NCI-H2171 treated with DMSO at 0.1 percent for 48 hours (cell line): ENCODE data around the gene UMOD.
"Not testable (repeated sequence)": the region's sequence is repeated elsewhere in the genome, so short reads cannot be mapped to it uniquely, and the experiment has no call there.

Experiments used
- DNase-seq: peaks from one replicate; lab custom pipeline; 2025; lab: John Stamatoyannopoulos, UW

The UMOD gene

DNA sequence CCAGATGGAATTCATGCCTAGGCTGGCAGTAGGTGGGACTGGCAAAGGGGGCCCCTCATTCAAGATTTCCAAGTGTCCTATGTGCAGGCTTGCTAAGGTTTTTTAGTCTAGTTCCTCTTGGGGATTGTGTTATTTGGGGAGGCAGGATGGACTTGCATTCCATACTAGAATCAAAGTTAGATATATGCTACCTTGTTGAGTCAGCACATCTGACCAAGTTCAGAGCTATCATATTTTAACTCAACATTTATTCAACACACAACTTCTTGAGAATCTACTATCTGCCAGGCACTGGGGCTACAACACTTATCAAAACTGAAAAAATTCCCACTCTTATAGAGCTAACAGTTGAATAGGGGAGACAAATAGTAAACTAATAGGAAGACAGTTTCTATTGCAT, 31.9 kb downstream of the UMOD start:
- DNase-seq: no peak

DNA sequence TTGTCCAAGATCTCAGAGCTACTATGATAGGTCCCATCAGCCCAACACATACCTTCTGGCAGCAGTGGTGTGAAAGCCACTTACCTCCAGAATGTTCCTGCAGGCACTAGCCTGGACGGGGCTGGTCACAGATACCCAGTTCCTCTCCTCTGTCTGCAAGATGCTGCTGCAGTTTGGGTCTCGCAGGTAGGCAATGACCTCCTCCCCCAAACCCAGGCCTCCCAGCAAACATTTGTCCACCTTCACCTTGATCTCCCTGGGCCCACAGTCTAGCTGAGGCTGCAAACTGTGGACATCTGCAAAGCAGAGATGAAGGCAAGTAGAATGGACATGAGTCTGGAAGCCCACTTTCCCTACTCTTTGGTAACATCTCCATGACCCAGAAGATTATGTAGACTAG, 32.3 kb downstream of the UMOD start:
- no peak for DNase-seq

DNA sequence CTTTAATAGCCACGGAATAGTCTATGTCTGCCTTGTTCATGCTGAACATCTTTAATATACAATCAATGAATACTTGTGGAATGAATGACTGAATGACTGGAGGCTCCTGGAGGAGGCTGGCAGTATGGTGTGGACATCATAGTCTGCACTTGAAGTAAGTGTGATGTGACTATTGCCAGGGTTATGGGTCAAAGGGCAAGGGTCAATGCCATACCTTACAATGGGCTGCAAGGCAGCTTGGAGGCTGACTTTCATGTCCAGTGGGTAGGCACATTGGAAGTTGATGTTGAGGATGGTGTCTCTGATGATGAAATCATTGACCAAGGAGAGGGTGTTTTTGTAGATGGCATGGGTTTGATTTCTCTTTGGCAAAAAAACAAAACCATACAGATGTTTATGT, 33.1 kb downstream of the UMOD start:
- no peak for DNase-seq

DNA sequence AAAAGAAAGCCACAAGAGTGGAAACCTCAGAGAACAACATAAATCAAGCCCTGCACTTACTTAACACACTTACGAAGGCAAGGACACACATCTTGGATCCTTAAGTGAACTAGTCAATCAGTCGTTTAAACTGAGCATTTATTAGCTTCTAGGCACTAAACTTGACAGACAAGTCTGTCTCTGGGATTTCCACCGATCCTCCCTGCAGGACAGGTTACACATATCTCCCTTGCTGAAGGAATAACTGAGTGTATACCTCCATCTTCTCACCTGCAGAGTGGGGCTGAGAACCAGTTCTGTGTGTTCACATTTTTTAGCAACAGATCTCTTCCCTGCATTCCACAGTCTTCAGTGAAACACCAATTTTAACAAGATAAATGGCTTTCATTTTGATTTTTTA, 34.1 kb downstream of the UMOD start:
- DNase-seq: no peak

DNA sequence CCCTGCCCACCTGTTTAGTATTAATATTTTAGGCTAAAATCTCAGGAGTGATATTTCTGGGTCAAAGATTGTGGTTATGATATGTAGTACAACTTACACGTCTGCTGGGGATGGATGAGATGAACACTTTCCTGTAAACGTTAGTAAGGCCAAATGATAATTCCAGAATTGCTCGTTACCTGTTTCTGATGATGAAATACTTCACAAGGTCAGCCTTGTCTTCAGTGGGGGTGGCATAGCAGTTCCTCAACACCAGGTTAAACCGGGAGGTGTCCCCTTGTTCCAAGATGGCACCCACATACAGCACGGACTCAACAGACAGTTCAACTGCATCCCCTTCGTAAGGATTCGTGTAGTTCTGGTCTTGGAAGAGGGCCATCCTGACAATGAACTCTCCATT, 34.5 kb downstream of the UMOD start:
- DNase-seq: no peak

DNA sequence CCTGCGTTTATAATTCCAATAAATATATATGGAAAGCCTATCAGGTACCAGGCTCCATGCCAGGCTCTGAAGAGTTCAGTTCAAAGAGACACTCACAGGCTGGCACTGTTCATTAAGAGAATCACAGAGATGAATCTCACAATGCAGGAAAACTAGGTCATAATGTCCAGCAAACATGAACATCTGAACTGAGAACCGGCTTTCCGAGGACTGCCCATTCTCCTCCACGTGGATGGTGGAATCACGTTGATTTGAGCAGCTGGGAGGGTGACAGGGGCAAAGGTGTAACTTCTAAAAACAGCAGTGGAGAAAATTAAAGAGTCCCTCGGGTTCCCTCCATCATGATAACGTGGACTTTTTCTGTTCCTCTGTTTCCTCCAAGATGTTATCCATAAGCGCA, 35.4 kb downstream of the UMOD start:
- DNase-seq: no peak

DNA sequence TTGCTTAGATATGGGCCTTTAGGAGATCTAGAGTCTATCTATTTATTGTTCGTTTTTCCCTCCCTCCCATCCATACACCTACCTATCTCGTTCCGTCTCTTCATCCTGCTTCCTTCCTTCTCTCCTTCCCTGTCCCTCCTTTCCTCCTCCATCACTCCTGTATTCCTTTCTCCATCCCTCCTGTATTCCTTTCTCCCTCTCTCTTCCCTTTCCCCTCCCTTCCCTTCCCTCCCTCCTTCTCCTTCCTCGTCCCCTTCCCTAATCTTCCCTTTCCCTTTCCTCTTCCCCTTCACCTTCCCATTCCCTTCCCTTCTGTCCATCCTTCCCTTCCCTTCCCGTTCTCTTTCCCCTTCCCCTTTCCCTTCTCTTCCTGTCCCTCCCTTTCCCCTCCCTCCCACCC, 35.8 kb downstream of the UMOD start:
- no peak for DNase-seq

DNA sequence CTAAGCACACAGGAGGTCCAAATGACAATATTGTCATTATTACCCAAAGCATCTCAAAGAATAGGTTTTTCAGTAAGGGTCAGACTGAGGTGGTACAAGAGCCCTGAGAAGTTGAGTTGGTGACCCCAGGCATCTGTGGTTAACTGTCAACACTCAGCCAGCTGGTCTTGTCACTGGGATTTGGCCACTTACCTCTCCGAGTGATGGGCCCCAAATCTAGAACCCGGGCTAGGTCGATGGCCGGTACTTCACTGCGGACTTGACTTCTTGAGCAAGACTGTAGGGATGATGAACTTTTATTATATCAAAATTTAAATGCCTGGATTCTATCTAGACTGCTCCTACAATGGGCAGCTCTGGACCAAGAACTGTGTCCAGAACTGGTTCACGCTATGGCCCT, 36.8 kb downstream of the UMOD start:
- DNase-seq: no peak

DNA sequence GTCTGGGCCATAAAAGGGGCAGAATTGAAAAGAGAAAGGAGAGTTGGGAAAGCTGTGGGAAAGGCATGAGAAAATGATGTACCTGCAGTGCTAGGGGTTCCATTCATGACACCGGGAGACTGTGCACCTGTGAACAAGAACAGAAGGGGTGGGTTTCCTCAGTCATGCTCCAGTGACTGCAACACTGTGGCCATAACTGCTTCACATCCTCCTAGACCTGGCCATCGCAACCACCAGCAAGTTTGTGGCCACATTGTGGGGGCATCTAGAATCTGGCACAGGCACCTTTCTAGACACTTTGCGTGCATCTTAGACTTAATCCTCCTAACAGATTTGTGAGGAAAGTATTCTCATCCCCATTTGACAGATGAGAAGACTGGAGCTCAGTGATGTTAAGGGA, 37.9 kb downstream of the UMOD start:
- DNase-seq: no peak

DNA sequence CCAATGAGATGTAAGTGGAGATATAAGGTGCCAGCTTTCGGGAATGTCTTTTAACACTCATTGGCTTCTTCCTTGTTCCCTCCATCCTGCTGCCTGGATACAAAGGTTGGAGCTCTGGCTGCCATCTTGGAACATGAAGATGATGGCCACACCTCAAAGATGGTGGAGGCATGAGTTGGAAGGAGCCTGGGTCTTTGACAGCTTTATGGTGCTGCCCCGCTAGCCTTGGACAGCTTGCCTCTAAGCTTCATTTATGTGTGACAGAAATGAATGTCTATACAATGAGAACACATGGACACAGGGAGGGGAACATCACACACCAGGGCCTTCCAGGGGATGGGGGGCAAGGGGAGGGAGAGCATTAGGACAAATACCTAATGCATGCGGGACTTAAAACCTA, 38.8 kb downstream of the UMOD start:
- DNase-seq: no peak

DNA sequence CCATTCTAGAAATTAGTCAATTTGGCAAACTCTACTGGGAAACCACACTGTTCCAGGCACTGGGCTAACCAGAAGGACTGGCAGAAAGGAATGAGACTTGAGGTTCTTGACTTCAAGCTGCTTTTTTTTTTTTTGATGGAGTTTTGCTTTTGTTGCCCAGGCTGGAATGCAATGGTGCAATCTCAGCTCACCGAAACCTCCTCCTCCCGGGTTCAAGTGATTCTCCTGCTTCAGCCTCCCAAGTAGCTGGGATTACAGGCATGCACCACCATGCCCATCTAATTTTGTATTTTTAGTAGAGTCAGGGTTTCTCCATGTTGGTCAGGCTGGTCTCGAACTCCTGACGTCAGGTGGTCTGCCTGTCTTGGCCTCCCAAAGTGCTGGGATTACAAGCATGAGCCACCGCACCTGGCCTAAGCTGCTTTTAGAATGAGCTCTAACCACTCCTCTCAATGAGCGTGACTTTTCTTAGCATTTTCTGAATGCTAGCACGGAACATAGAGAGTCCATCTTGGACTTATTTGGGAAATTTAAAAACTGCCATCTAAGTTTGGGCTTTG, 39.9 kb downstream of the UMOD start:
- not testable (repeated sequence) for DNase-seq

DNA sequence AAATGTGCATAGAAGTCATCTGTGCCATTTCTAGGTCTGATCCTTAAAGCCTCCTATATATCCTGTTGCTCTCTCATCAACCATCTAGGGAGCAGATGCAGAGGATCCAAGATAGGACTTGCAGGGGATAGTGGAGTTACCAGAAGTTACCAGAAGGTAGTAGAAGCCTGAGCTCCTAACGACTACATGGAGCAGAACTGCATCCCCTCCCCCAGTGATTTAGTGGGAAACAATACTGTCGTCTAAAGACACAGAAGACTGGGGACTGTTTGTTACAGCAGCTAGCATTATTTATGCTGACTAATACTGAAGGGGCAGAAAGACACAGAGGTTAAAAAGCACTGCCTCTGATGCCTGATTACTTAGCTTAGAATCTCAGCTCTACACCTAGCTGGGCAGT, 41.0 kb downstream of the UMOD start:
- DNase-seq: no peak

DNA sequence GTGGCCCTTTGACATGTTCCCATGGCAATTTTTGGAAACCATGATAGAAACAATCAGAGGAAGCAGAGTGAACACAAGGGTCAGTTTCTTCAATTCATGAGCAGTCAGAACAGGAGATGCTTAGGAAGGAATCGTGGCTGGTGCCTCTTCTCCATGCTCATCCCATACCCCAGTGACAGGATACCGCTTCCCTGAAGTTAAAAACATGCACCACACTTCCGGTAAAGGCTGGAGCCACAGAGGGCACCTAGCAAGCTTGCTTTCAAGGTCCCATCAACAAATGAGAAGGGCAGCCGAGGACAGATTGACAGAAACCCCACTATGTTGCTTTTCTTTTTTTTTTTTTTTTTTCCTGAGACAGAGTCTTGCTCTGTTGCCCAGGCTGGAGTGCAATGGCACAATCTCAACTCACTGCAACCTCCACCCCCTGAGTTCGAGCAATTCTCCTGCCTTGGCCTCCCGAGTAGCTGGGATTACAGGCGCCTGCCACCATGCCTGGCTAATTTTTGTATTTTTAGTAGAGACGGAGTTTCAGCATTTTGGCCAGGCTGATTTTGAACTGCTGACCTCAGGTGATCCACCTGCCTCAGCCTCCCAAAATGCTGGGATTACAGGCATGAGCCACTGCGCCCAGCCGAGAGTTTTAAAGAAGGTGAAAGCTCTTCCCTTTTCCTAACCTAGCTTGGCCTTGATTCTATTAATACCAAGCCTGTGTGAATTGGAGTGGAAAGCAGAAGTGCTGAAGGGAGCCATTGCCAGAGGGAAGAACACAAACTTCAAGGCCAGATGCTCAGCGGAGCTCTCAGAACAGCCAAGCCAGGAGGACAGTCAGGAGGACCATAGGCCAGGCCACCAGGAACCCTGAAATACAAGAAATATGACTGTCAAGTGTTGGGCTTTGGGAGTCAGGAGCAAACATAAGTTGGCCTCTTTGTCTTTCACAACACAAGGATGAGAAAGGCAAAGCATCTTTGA, 41.8 kb downstream of the UMOD start:
- no peak for DNase-seq

DNA sequence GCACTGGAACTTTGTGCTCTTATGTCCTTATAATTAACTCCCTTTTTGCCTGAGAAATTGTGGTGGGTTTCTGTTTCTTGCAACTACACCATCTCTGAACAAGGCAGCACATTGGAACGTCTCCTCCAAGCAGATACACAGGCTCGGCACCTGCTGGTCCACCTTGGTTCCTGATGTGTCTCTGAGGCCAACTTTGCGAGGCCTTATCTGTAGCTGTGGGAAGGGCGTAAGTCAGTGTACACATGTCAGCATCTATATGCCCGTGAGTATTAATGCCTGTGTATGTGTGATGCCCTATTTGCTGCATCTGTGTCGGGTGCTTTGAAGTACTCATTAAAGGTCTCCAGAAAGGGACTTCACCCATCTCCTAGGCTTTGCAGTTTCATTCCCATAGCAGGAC, 42.7 kb downstream of the UMOD start:
- no peak for DNase-seq

DNA sequence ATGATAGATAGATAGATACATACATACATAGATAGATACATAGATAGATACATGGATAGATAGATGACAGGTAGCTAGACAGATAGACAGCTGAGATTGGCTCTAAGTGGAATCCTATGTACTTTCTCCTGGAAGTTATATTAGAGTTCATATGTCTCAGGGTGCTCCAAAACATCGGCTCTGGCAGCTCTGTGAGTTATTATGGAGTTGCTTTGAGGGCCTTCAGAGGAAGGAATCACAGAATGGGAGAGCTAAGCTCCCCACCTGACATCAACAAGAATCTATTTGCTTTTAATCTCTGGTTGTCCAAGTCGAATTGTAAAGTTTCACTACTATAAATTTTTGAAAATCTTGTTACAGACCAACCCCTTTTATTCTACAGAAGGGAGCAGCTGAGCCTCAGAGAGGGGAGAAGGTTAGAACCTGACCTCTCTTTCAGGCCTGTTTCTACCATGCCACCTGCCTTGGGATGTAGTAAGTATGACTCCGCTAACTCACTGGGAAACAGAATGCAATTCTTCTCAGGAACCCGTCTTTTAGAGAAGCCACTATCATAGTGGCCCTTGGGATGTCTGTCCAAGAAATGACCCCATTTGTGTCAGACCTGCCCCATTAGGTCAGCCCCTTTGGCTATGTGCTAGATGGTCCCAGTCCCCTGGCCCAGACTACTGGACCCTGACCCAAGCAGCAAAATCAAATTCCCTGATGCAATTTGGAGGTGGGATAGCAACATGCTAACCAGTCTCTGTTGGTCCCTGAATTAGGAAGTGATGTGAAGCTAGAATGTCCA, 43.5 kb downstream of the UMOD start:
- no peak for DNase-seq

DNA sequence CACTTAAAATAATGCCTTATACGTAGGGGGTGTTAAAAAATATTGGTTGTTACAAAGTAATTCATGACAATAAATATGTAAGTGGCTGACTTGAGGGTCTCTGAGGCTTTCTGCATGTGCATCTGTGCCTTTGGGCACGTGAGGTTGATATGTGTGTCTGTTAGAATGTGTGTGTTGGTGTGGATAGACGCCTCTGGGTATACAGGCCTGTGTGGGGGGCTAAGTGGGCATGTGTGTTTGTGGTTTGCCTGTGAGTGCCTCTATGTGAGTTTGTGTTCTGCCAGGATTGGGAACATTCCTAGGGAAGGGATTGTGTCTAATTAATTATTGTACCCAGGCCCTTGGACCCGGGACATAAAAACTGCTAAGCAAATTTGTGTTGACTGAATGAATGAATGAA, 44.2 kb downstream of the UMOD start:
- no peak for DNase-seq

DNA sequence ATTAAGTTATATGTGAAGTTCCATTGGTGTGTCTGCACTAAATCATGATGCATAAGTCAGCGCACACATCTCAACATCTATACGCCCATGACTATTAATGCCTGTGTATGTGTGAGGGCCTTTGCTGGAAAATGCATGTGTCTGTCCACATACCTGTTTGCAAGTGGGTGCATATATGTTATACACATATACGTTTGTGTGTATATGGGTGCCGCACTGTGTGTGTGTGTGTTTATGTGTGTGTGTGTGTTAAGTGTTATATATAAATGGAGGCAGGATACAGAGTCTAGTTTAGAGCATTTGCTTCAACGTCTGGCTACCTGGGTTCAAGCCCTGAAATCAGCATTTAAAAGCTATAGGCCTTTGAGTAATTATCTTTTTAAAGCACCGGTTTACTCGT, 44.7 kb downstream of the UMOD start:
- DNase-seq: no peak

DNA sequence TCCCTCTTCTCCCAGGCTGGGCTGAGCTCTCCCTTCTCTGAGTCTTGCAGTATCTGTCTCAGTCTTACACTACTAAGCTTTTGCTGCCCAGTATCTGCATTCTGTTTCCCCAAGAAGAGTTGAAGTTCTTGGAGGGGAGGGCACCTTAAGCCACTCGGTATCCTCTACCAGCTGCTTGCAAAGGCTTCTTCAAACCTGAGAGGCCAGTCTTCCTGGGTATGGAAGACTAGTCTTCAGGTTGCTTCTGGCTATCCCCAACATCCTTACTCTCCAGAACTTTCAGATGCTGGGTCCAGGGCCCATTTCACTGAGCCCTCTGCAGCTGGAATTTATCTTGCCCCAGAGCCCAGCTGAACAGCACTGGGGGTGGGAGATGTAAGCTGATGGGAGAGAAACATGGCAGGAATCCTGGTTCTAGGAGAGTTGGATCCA, 45.3 kb downstream of the UMOD start:
- DNase-seq: no peak

DNA sequence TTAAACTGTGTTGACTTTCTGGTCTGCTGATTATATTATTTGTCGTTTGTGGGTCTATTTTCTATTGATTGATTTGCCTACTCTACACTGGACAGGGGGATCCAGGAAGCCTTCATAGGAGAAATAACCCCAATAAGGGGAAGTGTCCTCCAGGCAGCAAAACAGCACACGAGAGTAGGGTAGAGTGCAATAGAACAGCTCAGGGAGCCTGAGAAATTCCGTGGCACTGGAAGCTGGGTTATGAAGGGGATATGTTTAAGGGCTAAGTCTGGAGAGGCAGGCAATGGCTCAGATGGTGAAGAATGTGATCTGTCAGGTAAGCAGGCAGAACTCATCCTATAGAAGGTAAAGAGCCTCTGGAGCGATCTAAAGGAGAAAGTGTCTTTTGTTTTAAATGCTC, 46.1 kb downstream of the UMOD start:
- no peak for DNase-seq

DNA sequence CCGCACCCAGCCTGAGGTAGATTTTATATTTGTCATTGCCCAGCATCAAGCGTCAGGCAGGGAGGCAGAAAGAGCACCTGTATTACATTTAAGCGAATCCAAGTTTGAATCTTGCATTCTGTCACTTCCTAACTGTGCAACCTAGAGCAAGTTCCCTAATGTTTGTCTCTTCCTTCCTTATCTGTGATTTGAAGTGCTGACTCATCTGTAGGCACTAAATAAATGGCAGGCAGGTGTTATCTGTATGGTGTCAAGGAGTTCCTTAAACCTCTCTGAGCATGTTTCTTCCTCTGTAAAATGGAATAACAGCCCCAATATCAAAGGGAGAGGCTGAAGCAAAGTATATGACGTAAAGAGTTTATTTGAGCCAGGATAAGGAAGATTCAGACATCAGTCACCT, 49.5 kb downstream of the UMOD start:
- no peak for DNase-seq

DNA sequence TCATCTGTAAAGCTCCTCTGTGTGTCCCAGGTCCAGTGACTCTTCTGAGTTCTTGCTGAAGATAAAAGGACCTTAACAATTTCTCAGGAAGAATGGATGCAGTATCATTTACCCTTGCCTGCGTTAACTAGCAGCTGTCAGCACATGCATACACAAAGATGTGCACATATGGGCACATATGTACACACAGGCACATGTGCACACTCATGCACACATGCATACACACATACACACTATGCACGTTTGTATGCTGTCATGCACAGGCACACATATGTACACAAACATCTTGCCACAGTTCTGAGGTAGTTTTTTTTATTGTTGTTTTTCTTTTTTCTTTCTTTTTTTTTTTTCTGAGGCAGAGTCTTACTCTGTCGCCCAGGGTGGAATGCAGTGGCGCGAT, 50.1 kb downstream of the UMOD start:
- no peak for DNase-seq

DNA sequence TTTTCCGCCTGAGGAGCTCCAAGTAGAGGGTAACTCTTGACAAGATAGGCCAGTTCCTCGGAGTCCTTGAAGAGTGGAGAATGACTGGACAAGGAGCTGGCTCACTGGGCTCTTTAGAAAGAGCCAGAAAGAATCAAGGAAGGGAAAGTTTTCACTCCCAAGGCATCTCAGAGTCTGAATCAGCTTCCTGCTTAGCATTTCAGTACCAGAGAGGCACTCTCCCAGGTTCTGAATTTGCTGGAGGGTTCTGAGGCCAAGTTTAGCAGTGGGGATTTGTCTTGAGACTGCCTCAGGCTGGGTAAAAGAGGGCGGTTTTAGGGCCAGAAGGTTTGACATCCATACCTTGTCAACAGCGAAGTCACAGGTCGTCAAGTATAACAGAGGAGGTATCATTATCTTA, 50.7 kb downstream of the UMOD start:
- DNase-seq: no peak
